Coronary artery (tissue), 2 donors: ENCODE results near the gene CHMP4A.

Source experiments
- DNase-seq: peaks from one replicate; pipeline ENCODE4 v3.0.0-alpha.2; 2017; ENCODE audit warnings: low spot score
- H3K27ac ChIP-seq, 2 donors: fragments of 200-600 bp; sonication (generic); one replicate each; pipeline ENCODE4 v1.5.1; 2016 to 2019
- H3K4me3 ChIP-seq: fragments of 200-600 bp; sonication (generic); 2 replicates; pipeline ENCODE4 v1.5.1; 2016; ENCODE audit warnings: mild to moderate bottlenecking, moderate library complexity
- CTCF ChIP-seq: fragments of 200-600 bp; sonication (generic); IDR thresholded peaks from one replicate; pipeline ENCODE4 v1.5.1; 2019; ENCODE audit warnings: antibody characterized with exemption

The CHMP4A gene

DNA sequence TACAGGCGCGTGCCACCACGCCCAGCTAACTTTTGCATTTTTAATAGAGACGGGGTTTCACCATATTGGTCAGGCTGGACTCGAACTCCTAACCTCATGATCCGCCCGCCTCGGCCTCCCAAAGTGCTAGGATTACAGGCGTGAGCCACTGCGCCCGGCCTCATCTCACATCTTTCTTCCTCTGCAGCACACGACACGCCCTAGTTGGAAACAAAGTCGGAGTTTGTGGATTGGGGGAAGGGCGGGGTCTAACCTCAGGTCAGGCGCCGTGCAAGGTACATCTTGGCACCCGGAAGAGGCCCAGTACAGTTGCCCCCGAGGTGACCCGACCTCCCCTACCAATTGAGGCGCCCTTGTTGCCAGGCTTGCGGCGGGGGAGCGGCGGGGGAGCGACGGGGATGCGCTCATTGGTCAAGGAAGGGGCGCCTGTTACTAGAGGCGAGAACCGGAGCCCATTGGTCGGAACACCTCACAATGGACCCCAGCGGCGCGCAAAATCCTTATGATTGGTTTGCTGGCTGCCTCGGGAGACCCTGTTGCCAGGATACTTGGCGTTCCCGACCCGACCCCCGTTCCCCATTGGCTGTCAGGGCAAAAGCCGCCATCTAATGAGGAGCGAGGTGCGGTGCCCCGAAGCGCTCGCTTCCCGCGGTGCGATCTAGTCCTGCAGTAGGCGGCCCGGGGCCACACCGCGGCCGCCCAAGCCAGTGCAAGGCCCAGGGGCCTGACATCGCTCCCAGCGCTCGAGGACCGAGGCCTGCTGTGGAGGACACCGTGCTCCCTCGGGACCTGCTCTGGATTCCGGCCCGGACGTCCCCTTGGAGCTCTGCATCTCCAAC is 41.6 kb downstream of the CHMP4A start, which contains the start of gene REC8:
Gene REC8 (plus strand): TSS at position 659 of the 839 bp plus-strand sequence. CDS start 473 bp downstream, outside the sequence.
- H3K27ac ChIP-seq = peak within 1 kb of the TSS in 1 of 2 donors; percentile 27
- TF ChIP-seq CTCF = no peak
- peak within 1 kb of the TSS; percentile 60 for H3K4me3 ChIP-seq
- peak; percentile 78 for DNase-seq

- DNase-seq = no peak
- H3K27ac ChIP-seq = no peak overlapping the region
- TF ChIP-seq CTCF = no peak
- H3K4me3 ChIP-seq = no peak overlapping the region
Measured at GRCh38 chr14:24167469-24168114, 45.7 kb downstream of the CHMP4A start.

GRCh38 chr14:24165785-24166184 is 47.5 kb downstream of the CHMP4A start:
- no peak for TF ChIP-seq CTCF
- no peak overlapping the region for H3K4me3 ChIP-seq
- H3K27ac ChIP-seq = no peak overlapping the region
- peak; percentile 67 for DNase-seq

GRCh38 chr14:24164518-24164991 is 48.7 kb downstream of the CHMP4A start:
- Histone ChIP-seq H3K4me3 (no peak overlapping the region), H3K27ac (no peak overlapping the region)
- peak; percentile 66 for DNase-seq
- no peak for TF ChIP-seq CTCF

DNA sequence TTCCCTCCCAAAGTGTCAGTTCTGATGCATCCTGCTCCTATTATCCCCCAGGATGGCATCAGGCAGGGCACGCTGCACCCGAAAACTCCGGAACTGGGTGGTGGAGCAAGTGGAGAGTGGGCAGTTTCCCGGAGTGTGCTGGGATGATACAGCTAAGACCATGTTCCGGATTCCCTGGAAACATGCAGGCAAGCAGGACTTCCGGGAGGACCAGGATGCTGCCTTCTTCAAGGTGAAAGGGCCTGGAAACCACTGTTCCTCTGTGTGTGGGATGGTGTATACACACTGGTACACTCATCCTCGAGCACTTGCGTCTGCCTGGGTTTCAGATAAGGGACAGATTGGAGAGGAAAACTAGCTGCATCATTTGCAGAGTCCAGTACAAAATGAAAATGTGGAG is 51.2 kb downstream of the CHMP4A start:
- H3K27ac ChIP-seq = peak overlapping the region; percentile 88 to 97
- peak; percentile 65 for DNase-seq
- H3K4me3 ChIP-seq = peak overlapping the region; percentile 80
- TF ChIP-seq CTCF = no peak

DNA sequence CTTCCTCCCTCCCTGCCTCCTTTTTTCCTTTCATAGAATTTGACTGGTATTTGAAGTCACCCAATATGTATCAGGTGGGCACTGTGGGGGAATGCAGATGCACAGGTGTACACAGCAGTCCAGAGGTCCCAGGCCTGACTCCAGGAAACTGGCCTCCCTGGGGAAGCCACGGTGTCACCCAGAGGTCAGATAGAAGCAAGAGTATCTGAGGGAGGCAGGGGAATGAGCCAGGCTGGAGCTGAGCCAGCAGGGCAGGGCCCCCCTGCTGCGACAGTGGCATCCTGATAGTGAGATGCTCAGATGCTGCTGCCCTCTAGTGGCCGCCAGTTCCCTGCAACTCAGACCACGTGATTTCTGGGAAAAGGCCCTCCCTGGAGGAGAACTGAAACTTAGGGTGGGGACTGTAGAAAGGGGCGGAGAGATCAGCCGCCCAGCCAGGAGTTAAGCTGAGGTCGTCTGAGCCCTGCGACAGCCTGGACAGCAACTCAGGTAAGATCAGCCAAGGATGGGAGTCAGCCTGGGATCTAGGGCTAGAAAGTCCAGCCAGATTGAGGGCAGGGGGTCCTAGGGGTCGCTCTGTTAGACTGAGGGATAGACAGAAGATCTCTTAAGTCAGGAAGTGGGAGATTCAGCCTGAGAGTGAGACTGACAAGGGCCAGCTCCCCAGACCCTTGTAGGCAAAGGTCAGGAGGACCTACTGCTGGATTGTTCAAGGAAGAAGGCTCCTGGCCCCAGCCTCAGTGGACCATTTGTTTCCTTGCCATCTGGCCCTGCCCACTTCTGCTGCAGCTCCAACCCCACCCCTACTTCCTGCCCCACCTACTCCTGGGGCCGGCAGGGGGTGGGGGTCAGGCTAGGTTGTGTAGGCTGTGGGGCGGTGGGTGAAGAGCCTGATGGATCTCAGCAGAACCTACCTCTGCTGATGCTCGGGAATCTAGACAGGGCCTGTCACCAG is 52.2 kb downstream of the CHMP4A start, which contains the start of gene IRF9:
Gene IRF9 (plus strand): TSS at position 416 of the 955 bp plus-strand sequence. CDS start 880 bp downstream, outside the sequence.
- peak; percentile 91 for TF ChIP-seq CTCF
- Histone ChIP-seq H3K27ac (peak within 1 kb of the TSS; percentile 88 to 97), H3K4me3 (peak within 1 kb of the TSS; percentile 80)
- peak; percentile 95 for DNase-seq
